Right lobe of liver (tissue), 4 donors: ENCODE data around the gene SPOCK1.

Source experiments
- CTCF ChIP-seq, 4 donors: fragments of 200-600 bp in 3 of 4; fragments of 450-650 bp in 1 of 4; IDR thresholded peaks; one replicate each; pipeline versions ENCODE4 v1.5.1 to v1.8.0; 2016 to 2022; ENCODE audit warnings: antibody characterized with exemption in 4 of 4, mild to moderate bottlenecking in 2 of 4
- POLR2A ChIP-seq: fragments of 450-650 bp; IDR thresholded peaks from one replicate; pipeline ENCODE4 v1.6.1; 2017; ENCODE audit warnings: antibody characterized with exemption, mild to moderate bottlenecking
- donor health status: DM: no; HTN: no; CAD: no.
- donor health status: DM: no; HTN: no; CAD: no.
- donor health status: DM: no; HTN: yes; CAD: no.

GRCh38 chr5:137113161-137113560, 386.0 kb downstream of the SPOCK1 start:
- no peak for TF ChIP-seq CTCF (IDR thresholded peaks at IDR 0.05)
- TF ChIP-seq POLR2A, result no peak
